ENCODE results near the gene TRHDE.

DNA sequence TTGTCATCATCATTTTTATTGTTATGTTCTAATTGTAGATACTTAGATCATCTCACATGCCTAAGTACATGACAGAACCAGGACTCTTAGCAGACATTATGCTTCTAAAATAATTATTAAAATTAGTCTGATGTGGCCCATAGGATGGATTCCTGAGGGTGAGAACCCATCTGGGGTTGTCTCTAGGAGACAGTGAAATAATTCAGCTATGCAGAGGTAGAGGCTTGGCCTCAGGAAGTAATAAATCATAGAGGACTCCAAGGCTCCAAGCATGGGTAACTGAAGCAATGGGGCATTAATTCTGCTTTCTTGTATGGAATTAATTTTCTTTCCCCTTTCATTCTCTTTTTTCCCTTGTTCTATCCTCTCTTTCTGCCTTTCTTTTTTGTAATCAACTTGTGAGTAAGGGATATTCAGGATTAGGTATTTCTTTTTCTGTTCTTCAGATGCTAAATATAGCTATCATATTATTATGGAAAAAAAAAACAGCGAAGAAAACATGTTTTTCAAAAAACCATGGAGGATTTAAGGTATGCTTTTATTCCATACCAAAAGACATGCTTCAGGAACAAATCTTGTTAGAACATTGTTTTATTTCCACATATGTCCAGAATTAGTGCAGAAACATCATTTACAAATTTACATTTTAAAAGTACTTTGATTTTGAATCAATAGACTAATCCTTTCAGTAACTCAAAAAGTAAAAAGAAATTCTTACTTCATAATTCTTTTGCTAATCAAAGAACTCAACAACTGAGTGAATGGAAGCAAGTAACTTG, 263.2 kb downstream of the TRHDE start:
- no peak for TF ChIP-seq EZH2 (IDR thresholded peaks at IDR 0.05; ENCODE audit: low read length, missing control alignments)
- TF ChIP-seq, protein P1, sequence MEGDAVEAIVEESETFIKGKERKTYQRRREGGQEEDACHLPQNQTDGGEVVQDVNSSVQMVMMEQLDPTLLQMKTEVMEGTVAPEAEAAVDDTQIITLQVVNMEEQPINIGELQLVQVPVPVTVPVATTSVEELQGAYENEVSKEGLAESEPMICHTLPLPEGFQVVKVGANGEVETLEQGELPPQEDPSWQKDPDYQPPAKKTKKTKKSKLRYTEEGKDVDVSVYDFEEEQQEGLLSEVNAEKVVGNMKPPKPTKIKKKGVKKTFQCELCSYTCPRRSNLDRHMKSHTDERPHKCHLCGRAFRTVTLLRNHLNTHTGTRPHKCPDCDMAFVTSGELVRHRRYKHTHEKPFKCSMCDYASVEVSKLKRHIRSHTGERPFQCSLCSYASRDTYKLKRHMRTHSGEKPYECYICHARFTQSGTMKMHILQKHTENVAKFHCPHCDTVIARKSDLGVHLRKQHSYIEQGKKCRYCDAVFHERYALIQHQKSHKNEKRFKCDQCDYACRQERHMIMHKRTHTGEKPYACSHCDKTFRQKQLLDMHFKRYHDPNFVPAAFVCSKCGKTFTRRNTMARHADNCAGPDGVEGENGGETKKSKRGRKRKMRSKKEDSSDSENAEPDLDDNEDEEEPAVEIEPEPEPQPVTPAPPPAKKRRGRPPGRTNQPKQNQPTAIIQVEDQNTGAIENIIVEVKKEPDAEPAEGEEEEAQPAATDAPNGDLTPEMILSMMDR (conservative IDR thresholded peaks at IDR 0.05 in 1 of 2, IDR thresholded peaks at IDR 0.05 in 1 of 2; ENCODE audit: low read depth in 1 of 2, low read length in 2 of 2): no peak

All from fibroblast of lung (primary cell).